OCI-LY7 (cell line): Measurements from ENCODE around the gene ST3GAL3.

Source experiments
- CTCF ChIP-seq: fragments of 200-600 bp; sonication (generic); conservative IDR thresholded peaks from 2 replicates; pipeline ENCODE4 v1.5.1; 2014; ENCODE audit warnings: mild to moderate bottlenecking, antibody characterized with exemption, low read length, moderate library complexity, mixed read lengths
- EZH2phosphoT487 ChIP-seq: fragments of 200-600 bp; sonication (generic); IDR thresholded peaks from 2 replicates; pipeline ENCODE4 v1.6.1; 2018; ENCODE audit warnings: low read depth, borderline replicate concordance, mild to moderate bottlenecking, mixed run types, antibody characterized with exemption, low read length, moderate library complexity, mixed read lengths

DNA sequence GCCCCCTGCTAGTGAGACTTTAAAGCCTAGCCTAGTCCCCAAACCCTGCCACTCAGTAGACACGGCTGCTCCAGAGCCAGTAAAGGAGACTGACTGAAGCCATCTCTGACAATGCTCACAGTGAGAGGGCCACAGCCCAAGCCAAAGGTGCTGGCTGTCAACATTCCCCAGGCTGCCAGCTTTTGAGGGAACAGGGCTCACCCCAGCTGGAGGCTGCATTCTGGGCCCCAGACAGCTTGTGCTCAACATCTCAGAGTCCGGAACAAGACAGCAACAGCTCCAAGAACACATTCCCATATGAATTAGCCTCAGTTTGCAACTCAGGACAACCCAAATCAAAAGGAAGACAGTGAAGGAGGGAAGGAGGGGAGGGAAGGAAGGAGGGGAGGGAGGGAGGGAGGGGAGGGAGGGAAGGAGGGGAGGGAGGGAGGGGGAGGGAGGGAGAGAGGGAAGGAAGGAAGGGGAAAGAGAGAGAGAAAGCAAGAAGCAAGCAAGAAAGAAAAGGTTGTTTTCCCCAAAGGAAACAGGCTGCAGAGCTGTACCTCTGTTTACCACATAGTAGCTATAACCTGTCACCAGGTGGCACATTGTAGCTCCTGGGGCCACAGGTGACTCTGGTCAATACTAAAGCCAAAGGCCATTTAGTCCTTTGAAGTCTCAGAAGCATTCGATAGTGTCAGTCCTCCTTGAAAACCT, 231.7 kb downstream of the ST3GAL3 start:
- TF ChIP-seq CTCF, result no peak
- TF ChIP-seq EZH2phosphoT487, result no peak
